Tibial nerve (tissue), 4 donors: ENCODE results near the gene SHROOM2. TPM values are rescaled to one million over a fixed set of nuclear protein-coding genes. Genes with fewer than 3 reads are reported as not detected.

ENCODE experiments used
- DNase-seq, 2 donors: peaks; one replicate each; pipeline ENCODE4 v3.0.0-alpha.2; 2019; ENCODE audit warnings: low spot score in 2 of 2
- H3K27ac ChIP-seq, 4 donors: fragments of 200-600 bp; sonication (generic) in 3 of 4; one replicate each; pipeline ENCODE4 v1.5.1; 2017 to 2019; ENCODE audit warnings: mild to moderate bottlenecking in 1 of 4
- H3K27me3 ChIP-seq, 2 donors: fragments of 200-600 bp; sonication (generic) in 1 of 2; one replicate each; pipeline versions ENCODE4 v1.5.1 to v1.6.0; 2017 to 2019
- H3K36me3 ChIP-seq, 3 donors: fragments of 200-600 bp; sonication (generic); one replicate each; pipeline ENCODE4 v1.5.1; 2018 to 2019
- H3K4me1 ChIP-seq, 4 donors: fragments of 200-600 bp; sonication (generic) in 3 of 4; one replicate each; pipeline ENCODE4 v1.5.1; 2017 to 2019
- H3K4me3 ChIP-seq, 4 donors: fragments of 200-600 bp; sonication (generic) in 3 of 4; one replicate each; pipeline ENCODE4 v1.5.1; 2017 to 2019; ENCODE audit warnings: mild to moderate bottlenecking in 1 of 4, moderate library complexity in 1 of 4
- H3K9me3 ChIP-seq, 4 donors: fragments of 200-600 bp; sonication (generic) in 3 of 4; one replicate each; pipeline ENCODE4 v1.5.1; 2017 to 2019
- EP300 ChIP-seq, 2 donors: sonication (generic); formaldehyde crosslinking; IDR thresholded peaks; one replicate each; pipeline ENCODE4 v1.6.1; 2017; ENCODE audit warnings: antibody characterized with exemption in 2 of 2, mild to moderate bottlenecking in 1 of 2
- POLR2A ChIP-seq, 2 donors: fragments of 450-650 bp; IDR thresholded peaks; one replicate each; pipeline ENCODE4 v1.6.1; 2017; ENCODE audit warnings: antibody characterized with exemption in 2 of 2, mild to moderate bottlenecking in 2 of 2, moderate library complexity in 2 of 2
- WGBS, 2 donors: methylation state at CpG; one replicate each; pipeline ENCODE4 v1.1.5; 2018; 5-methylcytosine and 5-hydroxymethylcytosine counted together
- total RNA-seq, 4 donors: library from RNA; depleted of rRNA; stranded (reverse); fragments of >200 nt; gene quantifications; one replicate each; pipeline ENCODE4 v1.1.0, GENCODE V29; 2016
- TF ChIP-seq, protein P1 (sequence below), 5 experiments: fragments of 200-600 bp in 3 of 5; fragments of 450-650 bp in 2 of 5; sonication (generic) in 3 of 5; IDR thresholded peaks; one replicate each; pipeline ENCODE4 v1.5.1; 2016 to 2019; ENCODE audit warnings: antibody characterized with exemption in 5 of 5, mild to moderate bottlenecking in 3 of 5, moderate library complexity in 2 of 5

SHROOM2 gene
- total RNA-seq, 4 donors from 2014 or later, result 2.7 to 5.0 (median 3.6) TPM

DNA sequence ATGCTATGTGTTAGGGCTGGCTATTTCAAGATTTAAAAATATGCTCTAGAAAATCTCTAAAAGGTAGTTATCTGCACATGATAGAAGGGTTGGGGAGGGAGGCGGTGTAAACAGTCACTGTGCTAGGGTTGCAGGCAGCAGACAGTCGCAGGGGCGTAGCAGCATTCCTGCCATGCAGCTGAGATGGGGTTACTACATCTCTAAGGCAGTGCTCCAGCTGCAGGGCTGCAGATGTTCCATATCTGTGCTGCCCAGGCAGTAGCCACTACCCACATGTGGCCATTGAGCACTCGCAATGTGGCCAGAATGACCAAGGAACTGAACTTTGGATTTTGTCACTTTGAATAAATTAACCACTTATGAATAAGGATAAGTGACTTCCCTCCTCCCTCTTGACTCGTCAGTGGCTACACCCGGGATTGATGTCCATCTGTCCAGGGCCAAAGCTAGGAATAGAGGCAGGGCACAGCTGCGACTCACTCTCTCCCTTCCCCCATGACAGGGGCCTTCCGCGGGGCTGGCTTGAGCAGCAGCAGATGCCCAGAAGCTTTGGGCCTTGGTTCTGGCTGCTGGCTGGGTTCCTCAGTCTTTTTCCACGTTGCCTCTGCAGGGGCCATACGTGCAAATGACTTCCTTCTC is 101.5 kb downstream of the SHROOM2 start:
- Histone ChIP-seq H3K27ac (no peak overlapping the region), H3K9me3 (no peaks in the 10 kb centered on the region), H3K4me1 (no peaks in the 10 kb centered on the region), H3K27me3 (no peaks in the 10 kb centered on the region), H3K4me3 (no peak overlapping the region), H3K36me3 (no peaks in the 10 kb centered on the region)
- no peak for DNase-seq
- WGBS, 2 donors, result 71 to 95% methylated on average over 7 to 11 of the region's 11 CpGs
- TF ChIP-seq POLR2A (IDR thresholded peaks at IDR 0.05) (no peak), EP300 (IDR thresholded peaks at IDR 0.05) (no peak)
- TF ChIP-seq, protein P1, sequence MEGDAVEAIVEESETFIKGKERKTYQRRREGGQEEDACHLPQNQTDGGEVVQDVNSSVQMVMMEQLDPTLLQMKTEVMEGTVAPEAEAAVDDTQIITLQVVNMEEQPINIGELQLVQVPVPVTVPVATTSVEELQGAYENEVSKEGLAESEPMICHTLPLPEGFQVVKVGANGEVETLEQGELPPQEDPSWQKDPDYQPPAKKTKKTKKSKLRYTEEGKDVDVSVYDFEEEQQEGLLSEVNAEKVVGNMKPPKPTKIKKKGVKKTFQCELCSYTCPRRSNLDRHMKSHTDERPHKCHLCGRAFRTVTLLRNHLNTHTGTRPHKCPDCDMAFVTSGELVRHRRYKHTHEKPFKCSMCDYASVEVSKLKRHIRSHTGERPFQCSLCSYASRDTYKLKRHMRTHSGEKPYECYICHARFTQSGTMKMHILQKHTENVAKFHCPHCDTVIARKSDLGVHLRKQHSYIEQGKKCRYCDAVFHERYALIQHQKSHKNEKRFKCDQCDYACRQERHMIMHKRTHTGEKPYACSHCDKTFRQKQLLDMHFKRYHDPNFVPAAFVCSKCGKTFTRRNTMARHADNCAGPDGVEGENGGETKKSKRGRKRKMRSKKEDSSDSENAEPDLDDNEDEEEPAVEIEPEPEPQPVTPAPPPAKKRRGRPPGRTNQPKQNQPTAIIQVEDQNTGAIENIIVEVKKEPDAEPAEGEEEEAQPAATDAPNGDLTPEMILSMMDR (IDR thresholded peaks at IDR 0.05), result no peak

DNA sequence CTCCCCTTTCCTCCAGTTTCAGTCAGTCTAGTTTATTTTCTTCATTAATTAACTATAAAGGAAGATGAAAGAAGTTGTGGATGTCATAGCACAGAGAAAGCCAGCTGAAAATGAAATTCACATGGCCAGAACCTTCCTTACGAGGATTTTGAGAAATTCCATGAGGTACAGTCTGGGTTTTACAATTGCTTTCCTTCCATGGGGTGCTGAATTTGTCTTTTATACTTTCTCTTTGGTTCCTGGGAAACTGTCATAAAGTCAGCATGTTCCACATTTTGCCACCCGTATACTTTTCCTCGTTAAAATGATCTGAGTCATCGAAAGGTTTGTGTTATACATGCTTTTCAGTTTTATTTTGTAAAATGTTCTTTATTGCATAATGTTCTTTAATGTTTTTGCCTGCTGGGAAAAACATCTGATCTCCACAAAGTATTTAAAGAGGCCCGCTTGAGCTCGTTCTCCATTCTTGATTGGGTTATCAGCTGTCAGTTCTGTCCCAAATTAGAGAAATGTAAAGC is 102.8 kb downstream of the SHROOM2 start:
- H3K9me3 ChIP-seq, result no peaks in the 10 kb centered on the region
- no peak for DNase-seq
- TF ChIP-seq, protein P1 (IDR thresholded peaks at IDR 0.05), result no peak
- TF ChIP-seq EP300 (IDR thresholded peaks at IDR 0.05) (no peak), POLR2A (IDR thresholded peaks at IDR 0.05) (no peak)
- H3K27me3 ChIP-seq, result no peaks in the 10 kb centered on the region
- 84 to 93% methylated on average over 6 of the region's 6 CpGs for WGBS, 2 donors
- H3K4me3 ChIP-seq, result no peak overlapping the region
- no peaks in the 10 kb centered on the region for H3K4me1 ChIP-seq
- H3K36me3 ChIP-seq, result no peaks in the 10 kb centered on the region
- H3K27ac ChIP-seq, result no peak overlapping the region

DNA sequence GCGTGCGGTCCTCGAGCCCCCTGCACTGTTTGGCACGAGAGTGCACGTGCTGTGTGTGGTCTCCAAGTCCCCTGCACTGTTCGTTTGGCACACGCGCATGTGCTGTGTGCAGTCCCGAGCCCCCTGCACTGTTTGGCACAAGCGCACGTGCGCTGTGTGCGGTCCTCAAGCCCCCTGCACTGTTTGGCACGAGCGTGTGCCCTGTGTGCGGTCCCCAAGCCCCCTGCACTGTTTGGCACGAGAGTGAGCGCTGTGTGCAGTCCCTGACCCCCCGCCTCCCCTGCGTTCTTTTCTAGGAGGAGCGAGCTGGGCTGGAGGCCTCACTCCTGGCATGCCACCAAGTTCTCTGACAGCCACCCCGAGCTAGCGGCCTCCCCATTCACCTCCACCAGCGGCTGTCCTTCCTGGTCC is 104.5 kb downstream of the SHROOM2 start:
- Histone ChIP-seq H3K9me3 (no peaks in the 10 kb centered on the region), H3K36me3 (no peaks in the 10 kb centered on the region), H3K4me1 (no peaks in the 10 kb centered on the region), H3K4me3 (no peak overlapping the region), H3K27me3 (no peaks in the 10 kb centered on the region), H3K27ac (no peak overlapping the region)
- TF ChIP-seq, protein P1 (IDR thresholded peaks at IDR 0.05), result no peak
- no peak for TF ChIP-seq POLR2A (IDR thresholded peaks at IDR 0.05)
- no peak for TF ChIP-seq EP300 (IDR thresholded peaks at IDR 0.05)
- no peak for DNase-seq
- WGBS, 2 donors, result 58 to 84% methylated on average over 5 to 21 of the region's 24 CpGs

DNA sequence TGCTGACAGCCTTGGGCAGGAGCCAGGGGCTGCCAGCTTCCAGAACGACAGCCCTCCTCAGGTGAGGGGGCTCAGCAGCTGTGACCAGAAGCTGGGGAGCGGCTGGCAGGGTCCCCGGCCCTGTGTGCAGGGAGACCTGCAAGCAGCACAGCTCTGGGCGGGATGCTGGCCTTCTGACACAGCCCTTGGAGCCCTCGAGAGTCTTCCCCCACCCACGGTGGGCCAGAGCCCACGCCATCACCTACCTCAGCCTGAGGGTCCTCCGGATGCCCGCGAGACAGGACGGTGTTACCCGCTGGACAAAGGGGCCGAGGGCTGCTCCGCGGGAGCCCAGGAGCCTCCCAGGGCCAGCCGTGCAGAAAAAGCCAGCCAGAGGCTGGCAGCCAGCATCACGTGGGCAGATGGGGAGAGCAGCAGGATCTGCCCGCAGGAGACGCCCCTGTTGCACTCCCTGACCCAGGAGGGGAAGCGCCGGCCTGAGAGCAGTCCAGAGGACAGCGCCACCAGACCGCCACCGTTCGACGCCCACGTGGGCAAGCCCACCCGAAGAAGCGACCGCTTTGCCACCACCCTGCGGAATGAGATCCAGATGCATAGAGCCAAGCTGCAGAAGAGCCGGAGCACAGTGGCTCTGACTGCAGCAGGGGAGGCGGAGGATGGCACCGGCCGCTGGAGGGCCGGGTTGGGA is 109.1 kb downstream of the SHROOM2 start:
- 88 to 98% methylated on average over 10 to 34 of the region's 36 CpGs for WGBS, 2 donors
- Histone ChIP-seq H3K27ac (no peak overlapping the region), H3K4me3 (no peak overlapping the region), H3K4me1 (peaks cover 0 to 4% (median 0%) of the 10 kb centered on the region in 4 donors), H3K36me3 (no peaks in the 10 kb centered on the region), H3K27me3 (no peaks in the 10 kb centered on the region), H3K9me3 (no peaks in the 10 kb centered on the region)
- no peak for DNase-seq
- TF ChIP-seq EP300 (IDR thresholded peaks at IDR 0.05), result no peak
- TF ChIP-seq POLR2A (IDR thresholded peaks at IDR 0.05), result no peak
- TF ChIP-seq, protein P1 (IDR thresholded peaks at IDR 0.05), result no peak

DNA sequence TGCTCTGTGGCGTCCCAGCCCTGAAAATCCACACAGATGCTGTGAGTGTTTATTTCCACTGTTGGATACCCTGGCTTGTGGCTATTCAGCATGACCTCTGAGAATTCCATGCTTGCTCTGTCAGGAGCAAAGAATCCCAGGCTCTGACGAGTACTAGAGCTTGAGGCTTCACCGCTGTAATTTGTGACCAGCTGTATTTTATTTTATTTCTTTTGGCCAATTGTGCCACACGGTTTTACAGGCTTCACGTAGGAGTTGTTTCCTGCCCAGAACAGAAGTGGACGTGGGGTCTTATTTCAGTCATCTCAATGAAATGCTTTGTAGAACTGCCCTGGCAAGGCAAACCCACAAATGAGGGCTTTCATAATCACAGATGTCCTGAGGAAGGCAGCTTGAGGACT is 111.5 kb downstream of the SHROOM2 start:
- 31 to 43% methylated on average over 6 of the region's 6 CpGs for WGBS, 2 donors
- TF ChIP-seq EP300 (IDR thresholded peaks at IDR 0.05), result no peak
- H3K4me3 ChIP-seq, result peak overlapping the region in 1 of 4 donors; percentile 12

More for the DNA sequence above, 111.5 kb downstream of the SHROOM2 start:
- Histone ChIP-seq H3K27ac (peak overlapping the region in 2 of 4 donors; percentile 64 to 67), H3K9me3 (no peaks in the 10 kb centered on the region), H3K36me3 (no peaks in the 10 kb centered on the region), H3K4me1 (peaks cover 0 to 4% (median 0%) of the 10 kb centered on the region in 4 donors), H3K27me3 (no peaks in the 10 kb centered on the region)
- DNase-seq, result peak in 1 of 2 donors; percentile 9
